Right lobe of liver (tissue), 6 donors: ENCODE measurements around the gene MYO7B. TPM values are rescaled to one million over a fixed set of nuclear protein-coding genes. Genes with fewer than 3 reads are reported as not detected.

Experiments used
- ATAC-seq, 4 donors: fragments of 200-7000 bp; cut with Tn5 transposase; one replicate each; pipeline ENCODE4 v1.9.1; 2020; ENCODE audit warnings: mild to moderate bottlenecking in 4 of 4, moderate library complexity in 4 of 4
- DNase-seq, 3 donors: peaks; one replicate each; pipeline ENCODE4 v3.0.0-alpha.2; 2020
- H3K27ac ChIP-seq, 3 donors: fragments of 200-600 bp; one replicate each; pipeline ENCODE4 v1.8.0; 2022
- H3K27me3 ChIP-seq, 2 donors: fragments of 200-600 bp; one replicate each; pipeline ENCODE4 v1.8.0; 2022
- H3K36me3 ChIP-seq, 4 donors: fragments of 200-600 bp; sonication (generic) in 1 of 4; one replicate each; pipeline versions ENCODE4 v1.5.1 to v1.8.0; 2017 to 2022; ENCODE audit warnings: control low read depth in 1 of 4
- H3K4me1 ChIP-seq, 4 donors: fragments of 200-600 bp; sonication (generic) in 1 of 4; one replicate each; pipeline versions ENCODE4 v1.5.1 to v1.8.0; 2017 to 2022; ENCODE audit warnings: control low read depth in 1 of 4
- H3K4me3 ChIP-seq, 3 donors: fragments of 200-600 bp; one replicate each; pipeline ENCODE4 v1.8.0; 2022
- H3K9me3 ChIP-seq, 4 donors: fragments of 200-600 bp; sonication (generic) in 1 of 4; one replicate each; pipeline versions ENCODE4 v1.5.1 to v1.8.0; 2017 to 2022; ENCODE audit warnings: control low read depth in 1 of 4
- CTCF ChIP-seq, 4 donors: fragments of 200-600 bp in 3 of 4; fragments of 450-650 bp in 1 of 4; IDR thresholded peaks; one replicate each; pipeline versions ENCODE4 v1.5.1 to v1.8.0; 2016 to 2022; ENCODE audit warnings: antibody characterized with exemption in 4 of 4, mild to moderate bottlenecking in 2 of 4
- POLR2A ChIP-seq: fragments of 450-650 bp; IDR thresholded peaks from one replicate; pipeline ENCODE4 v1.6.1; 2017; ENCODE audit warnings: antibody characterized with exemption, mild to moderate bottlenecking
- WGBS: methylation state at CpG from one replicate; pipeline ENCODE4 v1.1.6; 2018; ENCODE audit warnings: low coverage, low lambda C conversion rate; ENCODE audit not compliant: insufficient coverage; ENCODE audit errors: missing lambda C conversion rate; 5-methylcytosine and 5-hydroxymethylcytosine counted together
- intact Hi-C, 2 donors: fragments of 100-400 bp; cut with DNase I; formaldehyde crosslinking; loops; one replicate each; pipeline versions ENCODE4 v1.11.2 to v1.14.1; 2022
- total RNA-seq, 6 experiments: library from RNA; depleted of rRNA in 2 of 6; stranded (reverse); fragments of >200 nt in 2 of 6; fragmentation: NEBNext Ultra II Directional in 3 of 6; extraction: Animal tissue kit (Norgen Biotek cat#: 25700) in 3 of 6; gene quantifications; one replicate each; pipeline versions ENCODE4 v1.1.0 to v1.2.4, GENCODE V29; 2016 to 2023
- donor health status: DM: no; HTN: yes; CAD: no.
- donor health status: DM: no; HTN: no; CAD: no.
- donor health status: DM: no; HTN: no; CAD: no.
- donor health status: DM: no; HTN: yes; CAD: no.
- donor health status: DM: no; HTN: yes; CAD: no.

MYO7B gene
- total RNA-seq, 6 experiments from 2014 or later, result 0.21 to 2.7 (median 0.37) TPM; not detected in 1

GRCh38 chr2:127661949-127662510, 126.5 kb downstream of the MYO7B start:
- TF ChIP-seq POLR2A (no peak), CTCF (IDR thresholded peaks at IDR 0.05) (no peak)
- Histone ChIP-seq H3K27me3 (no peaks in the 10 kb centered on the region), H3K4me1 (peaks cover 0 to 40% (median 20%) of the 10 kb centered on the region in 4 donors), H3K4me3 (no peak overlapping the region), H3K27ac (peak overlapping the region in 1 of 3 donors; percentile 18), H3K9me3 (no peaks in the 10 kb centered on the region), H3K36me3 (peaks cover 0 to 4% (median 2%) of the 10 kb centered on the region in 4 donors)
- DNase-seq (peak in 2 of 3 donors; percentile 22 to 44), ATAC-seq (no peak)
- WGBS, result 25% methylated on average over 6 of the region's 9 CpGs
- intact Hi-C loops, result no loop called here

- ATAC-seq, result peak in 2 of 4 donors; percentile 3
- Histone ChIP-seq H3K4me1 (peaks cover 0 to 40% (median 20%) of the 10 kb centered on the region in 4 donors), H3K27me3 (no peaks in the 10 kb centered on the region), H3K9me3 (no peaks in the 10 kb centered on the region), H3K27ac (peak overlapping the region in 2 of 3 donors; percentile 43 to 88), H3K4me3 (peak overlapping the region in 2 of 3 donors; percentile 64 to 71), H3K36me3 (no peaks in the 10 kb centered on the region)
- no peak for TF ChIP-seq CTCF (IDR thresholded peaks at IDR 0.05)
- no peak for TF ChIP-seq POLR2A
- intact Hi-C loops, result no loop called here
- 30% methylated on average over 3 of the region's 9 CpGs for WGBS
- DNase-seq, result peak; percentile 29 to 57 (median 43)
Observed at GRCh38 chr2:127662937-127663565, 127.6 kb downstream of the MYO7B start.

- no peaks in the 10 kb centered on the region for H3K27me3 ChIP-seq
- intact Hi-C loops, result no loop called here
- no peaks in the 10 kb centered on the region for H3K36me3 ChIP-seq
- no peaks in the 10 kb centered on the region for H3K9me3 ChIP-seq
- TF ChIP-seq POLR2A (no peak), CTCF (IDR thresholded peaks at IDR 0.05) (no peak)
- H3K4me1 ChIP-seq, result peaks cover 0 to 40% (median 20%) of the 10 kb centered on the region in 4 donors
- ATAC-seq (no peak), DNase-seq (peak in 1 of 3 donors; percentile 40)
- 32% methylated on average over 5 of the region's 6 CpGs for WGBS
- H3K4me3 ChIP-seq, result peak overlapping the region; percentile 46 to 71 (median 64)
- peak overlapping the region in 2 of 3 donors; percentile 88 to 89 for H3K27ac ChIP-seq
Observed at GRCh38 chr2:127663566-127664064, 128.1 kb downstream of the MYO7B start.

GRCh38 chr2:127664065-127664894, 128.8 kb downstream of the MYO7B start:
- ATAC-seq (peak; percentile 55 to 72 (median 69)), DNase-seq (peak; percentile 62 to 82 (median 80))
- Histone ChIP-seq H3K36me3 (no peaks in the 10 kb centered on the region), H3K4me3 (peak overlapping the region; percentile 46 to 71 (median 64)), H3K27ac (peak overlapping the region; percentile 82 to 89 (median 88)), H3K4me1 (peaks cover 0 to 40% (median 20%) of the 10 kb centered on the region in 4 donors), H3K27me3 (no peaks in the 10 kb centered on the region), H3K9me3 (no peaks in the 10 kb centered on the region)
- intact Hi-C loops, result no loop called here
- TF ChIP-seq CTCF (IDR thresholded peaks at IDR 0.05) (no peak), POLR2A (no peak)
- 14% methylated on average over 17 of the region's 69 CpGs for WGBS
